Fibroblast of lung (primary cell): ENCODE data around the gene PLD5.

ENCODE experiments used
- EZH2 ChIP-seq: IDR thresholded peaks from 2 replicates; pipeline ENCODE4 v1.5.1; 2012; ENCODE audit warnings: low read length, control low read depth, mild to moderate bottlenecking; ENCODE audit errors: missing control alignments
- TF ChIP-seq, protein P1 (sequence below), 2 donors: IDR thresholded peaks in 1 of 2; conservative IDR thresholded peaks in 1 of 2; 1 replicate in 1 of 2; 2 replicates in 1 of 2; pipeline ENCODE4 v1.5.1; 2011 to 2012; ENCODE audit warnings: low read length in 2 of 2, control low read depth in 1 of 2, inconsistent platforms in 1 of 2, low read depth in 1 of 2, mild to moderate bottlenecking in 1 of 2

DNA sequence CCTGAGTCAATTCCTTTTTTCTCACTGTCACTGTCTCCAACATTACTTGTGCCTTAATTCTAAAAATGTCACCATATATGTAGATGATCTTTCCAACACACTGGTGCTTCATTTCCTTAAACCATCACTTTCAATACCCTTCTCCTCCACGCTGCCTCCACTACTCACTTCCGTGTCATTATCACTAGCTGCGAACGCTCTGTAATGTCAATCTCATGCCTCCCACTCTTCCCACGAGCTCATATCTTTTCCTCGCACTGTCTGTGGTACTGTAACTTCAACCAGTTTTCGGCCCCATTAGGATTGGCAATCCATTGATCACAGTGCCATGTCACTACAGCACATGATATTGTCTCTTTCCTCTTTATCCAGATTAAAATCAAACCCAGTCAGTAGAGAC is 61.6 kb downstream of the PLD5 start:
- TF ChIP-seq, protein P1, sequence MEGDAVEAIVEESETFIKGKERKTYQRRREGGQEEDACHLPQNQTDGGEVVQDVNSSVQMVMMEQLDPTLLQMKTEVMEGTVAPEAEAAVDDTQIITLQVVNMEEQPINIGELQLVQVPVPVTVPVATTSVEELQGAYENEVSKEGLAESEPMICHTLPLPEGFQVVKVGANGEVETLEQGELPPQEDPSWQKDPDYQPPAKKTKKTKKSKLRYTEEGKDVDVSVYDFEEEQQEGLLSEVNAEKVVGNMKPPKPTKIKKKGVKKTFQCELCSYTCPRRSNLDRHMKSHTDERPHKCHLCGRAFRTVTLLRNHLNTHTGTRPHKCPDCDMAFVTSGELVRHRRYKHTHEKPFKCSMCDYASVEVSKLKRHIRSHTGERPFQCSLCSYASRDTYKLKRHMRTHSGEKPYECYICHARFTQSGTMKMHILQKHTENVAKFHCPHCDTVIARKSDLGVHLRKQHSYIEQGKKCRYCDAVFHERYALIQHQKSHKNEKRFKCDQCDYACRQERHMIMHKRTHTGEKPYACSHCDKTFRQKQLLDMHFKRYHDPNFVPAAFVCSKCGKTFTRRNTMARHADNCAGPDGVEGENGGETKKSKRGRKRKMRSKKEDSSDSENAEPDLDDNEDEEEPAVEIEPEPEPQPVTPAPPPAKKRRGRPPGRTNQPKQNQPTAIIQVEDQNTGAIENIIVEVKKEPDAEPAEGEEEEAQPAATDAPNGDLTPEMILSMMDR (conservative IDR thresholded peaks at IDR 0.05 in 1 of 2, IDR thresholded peaks at IDR 0.05 in 1 of 2; ENCODE audit: low read depth in 1 of 2, low read length in 2 of 2), result no peak
- TF ChIP-seq EZH2, result no peak
